GM12873 (cell line): ENCODE data around the gene PKHD1.

ENCODE experiments used
- CTCF ChIP-seq: IDR thresholded peaks from 2 replicates; pipeline ENCODE4 v1.5.1; 2012; ENCODE audit warnings: low read depth, mild to moderate bottlenecking, moderate library complexity, low read length, control low read depth; ENCODE audit not compliant: insufficient read depth; ENCODE audit errors: missing control alignments

Gene PKHD1

GRCh38 chr6:52046456-52046855 lies 41.0 kb downstream of the PKHD1 start:
- TF ChIP-seq CTCF, result no peak

GRCh38 chr6:52045481-52045880 lies 41.9 kb downstream of the PKHD1 start:
- no peak for TF ChIP-seq CTCF

GRCh38 chr6:52045033-52045432 lies 42.4 kb downstream of the PKHD1 start:
- no peak for TF ChIP-seq CTCF

GRCh38 chr6:52042141-52042885 lies 45.1 kb downstream of the PKHD1 start:
- no peak for TF ChIP-seq CTCF

- no peak for TF ChIP-seq CTCF
These were observed 46.3 kb downstream of the PKHD1 start for GRCh38 chr6:52041134-52041533.

GRCh38 chr6:52027699-52028098 lies 59.7 kb downstream of the PKHD1 start:
- no peak for TF ChIP-seq CTCF

- no peak for TF ChIP-seq CTCF
These were observed 62.9 kb downstream of the PKHD1 start for GRCh38 chr6:52024451-52025068.
